GM10266 (cell line): ENCODE data around the gene TBC1D22A.

Source experiments
- DNase-seq: peaks from one replicate; pipeline ENCODE4 v3.0.0; 2012; ENCODE audit errors: extremely low spot score
- TF ChIP-seq, protein P1 (sequence below): IDR thresholded peaks from 2 replicates; pipeline ENCODE4 v1.5.1; 2012; ENCODE audit warnings: mild to moderate bottlenecking, low read depth; ENCODE audit not compliant: control insufficient read depth, insufficient read depth; ENCODE audit errors: missing control alignments

Gene TBC1D22A

GRCh38 chr22:46744581-46744980 is 17.9 kb upstream of the TBC1D22A start:
- TF ChIP-seq, protein P1, sequence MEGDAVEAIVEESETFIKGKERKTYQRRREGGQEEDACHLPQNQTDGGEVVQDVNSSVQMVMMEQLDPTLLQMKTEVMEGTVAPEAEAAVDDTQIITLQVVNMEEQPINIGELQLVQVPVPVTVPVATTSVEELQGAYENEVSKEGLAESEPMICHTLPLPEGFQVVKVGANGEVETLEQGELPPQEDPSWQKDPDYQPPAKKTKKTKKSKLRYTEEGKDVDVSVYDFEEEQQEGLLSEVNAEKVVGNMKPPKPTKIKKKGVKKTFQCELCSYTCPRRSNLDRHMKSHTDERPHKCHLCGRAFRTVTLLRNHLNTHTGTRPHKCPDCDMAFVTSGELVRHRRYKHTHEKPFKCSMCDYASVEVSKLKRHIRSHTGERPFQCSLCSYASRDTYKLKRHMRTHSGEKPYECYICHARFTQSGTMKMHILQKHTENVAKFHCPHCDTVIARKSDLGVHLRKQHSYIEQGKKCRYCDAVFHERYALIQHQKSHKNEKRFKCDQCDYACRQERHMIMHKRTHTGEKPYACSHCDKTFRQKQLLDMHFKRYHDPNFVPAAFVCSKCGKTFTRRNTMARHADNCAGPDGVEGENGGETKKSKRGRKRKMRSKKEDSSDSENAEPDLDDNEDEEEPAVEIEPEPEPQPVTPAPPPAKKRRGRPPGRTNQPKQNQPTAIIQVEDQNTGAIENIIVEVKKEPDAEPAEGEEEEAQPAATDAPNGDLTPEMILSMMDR = no peak
- no peak for DNase-seq

DNA sequence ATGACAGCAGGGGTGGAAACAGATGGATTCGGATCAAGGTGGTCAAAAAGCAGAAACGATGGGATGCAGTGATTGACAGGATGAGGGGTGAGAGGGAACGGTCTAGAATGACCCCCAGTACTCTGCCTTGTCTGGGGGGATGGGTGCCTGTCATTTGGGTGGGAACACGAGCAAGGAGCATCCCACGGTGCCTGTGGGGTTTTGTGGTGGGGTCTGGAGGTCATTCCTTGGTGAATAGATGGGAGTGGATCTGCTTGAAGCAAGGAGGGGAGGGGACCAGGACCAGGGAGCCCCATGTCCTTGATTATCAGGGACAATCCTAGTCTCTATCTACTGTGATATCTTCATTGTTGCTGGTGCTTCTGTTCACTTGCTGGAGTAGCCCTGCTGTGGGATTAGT is 16.3 kb upstream of the TBC1D22A start:
- no peak for DNase-seq
- TF ChIP-seq, protein P1 = no peak

GRCh38 chr22:46746620-46747019 is 15.8 kb upstream of the TBC1D22A start:
- TF ChIP-seq, protein P1 = no peak
- DNase-seq = no peak

GRCh38 chr22:46747646-46748045 is 14.8 kb upstream of the TBC1D22A start:
- DNase-seq = no peak
- TF ChIP-seq, protein P1 = no peak

DNA sequence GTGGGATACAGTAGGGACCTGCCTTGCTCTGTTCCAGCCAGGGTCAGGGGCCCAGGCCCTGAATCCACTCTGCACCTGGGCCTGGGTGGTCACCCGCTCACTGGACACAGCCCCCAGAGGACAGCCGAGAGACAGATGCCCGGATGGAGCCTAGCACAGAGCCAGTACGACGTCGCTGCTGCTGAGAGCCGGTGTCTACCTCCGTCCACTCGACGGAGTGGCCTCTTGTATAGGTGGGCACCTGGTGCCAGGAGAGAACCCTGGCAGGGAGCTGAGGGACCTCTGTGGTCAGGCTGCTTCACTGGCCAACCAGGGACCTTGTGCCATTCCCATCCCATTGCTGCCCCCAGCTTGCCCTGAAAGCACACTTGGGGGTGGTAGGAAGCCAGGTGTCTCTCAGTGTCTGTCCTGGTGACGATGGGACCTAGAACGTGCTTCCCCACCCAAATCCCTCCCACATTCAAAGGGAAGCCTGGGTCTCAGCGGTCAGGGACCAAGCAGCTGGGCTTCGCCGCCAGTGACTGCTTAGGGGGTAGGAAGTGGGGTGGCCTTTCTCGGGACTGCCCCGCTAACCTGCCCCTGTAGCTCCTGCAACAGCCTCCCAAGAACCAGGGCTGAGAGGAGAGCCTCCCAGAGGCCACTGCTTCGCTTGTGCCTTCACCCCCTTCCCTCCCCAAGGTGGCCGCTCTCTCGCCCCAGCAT is 14.1 kb upstream of the TBC1D22A start:
- no peak for DNase-seq
- TF ChIP-seq, protein P1 = no peak

DNA sequence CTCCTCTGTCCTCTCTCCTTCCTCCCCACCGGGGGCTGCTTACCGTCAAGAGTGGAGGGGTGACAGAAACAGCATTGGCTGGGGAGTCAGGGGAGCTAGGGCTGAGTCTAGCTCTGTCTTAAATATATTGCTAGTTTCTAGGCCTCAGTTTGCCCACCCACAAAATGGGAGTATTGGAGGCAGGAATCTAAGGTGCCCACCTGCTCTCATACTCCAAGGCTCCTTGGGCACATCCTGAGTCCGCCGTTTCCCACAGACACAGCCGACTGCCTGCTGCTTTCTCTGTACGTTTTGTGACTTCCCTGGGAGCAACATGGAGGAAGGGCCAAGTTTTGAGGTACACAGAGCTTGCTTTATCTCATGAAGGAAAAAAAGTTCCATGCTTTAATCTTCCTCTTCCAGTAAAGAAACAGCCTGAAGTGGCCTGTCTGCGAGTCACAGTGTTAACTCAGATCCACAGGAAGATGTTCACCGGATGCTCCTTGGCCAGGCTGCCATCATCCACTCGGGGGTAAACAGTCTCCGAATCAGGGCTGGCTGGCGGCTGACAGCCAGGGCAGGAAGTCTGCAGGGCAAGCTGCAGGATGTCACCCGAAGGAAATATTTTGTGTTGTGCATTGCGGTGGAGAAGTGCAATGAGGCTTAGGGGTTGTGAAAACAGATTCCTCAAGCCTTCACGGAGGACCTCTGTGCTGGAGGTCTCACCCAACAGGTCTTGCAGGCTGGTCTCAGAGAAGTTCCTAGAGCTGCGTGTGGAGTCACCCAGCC is 13.4 kb upstream of the TBC1D22A start:
- TF ChIP-seq, protein P1 = no peak
- no peak for DNase-seq
